ENCODE data around the gene LY9. TPM values are rescaled to one million over a fixed set of nuclear protein-coding genes. Genes with fewer than 3 reads are reported as not detected.

Gene LY9
- total and polyA plus RNA-seq, 2 of the 13 experiments (the other 11 are each of a cell fraction or from before 2014, with no cell fraction given), result not detected

GRCh38 chr1:160818207-160818937, 22.4 kb downstream of the LY9 start:
- TF ChIP-seq ZNF335 (CRISPR knock-in tag; IDR thresholded peaks at IDR 0.05) (no peak), THAP8 (CRISPR knock-in tag; IDR thresholded peaks at IDR 0.05; ENCODE audit: borderline replicate concordance) (no peak), ZNF557 (CRISPR knock-in tag; IDR thresholded peaks at IDR 0.05) (no peak)
- FAIRE-seq (no peak), ATAC-seq (peak; percentile 34; the same call in 1 of the 3 replicates), DNase-seq (ENCODE audit: low spot score) (no peak)
- Histone ChIP-seq H3K36me3 (replicated peaks in 1 of 2; ENCODE audit: control insufficient read depth in 1 of 2, insufficient read depth in 2 of 2, low read length in 2 of 2) (no peaks in the 10 kb centered on the region), H3K4me2 (ENCODE audit: low read depth, low read length) (no peak overlapping the region), H3K27ac (ENCODE audit: extremely low read length, insufficient read depth, low read length) (no peak overlapping the region), H2AFZ (ENCODE audit: low read length) (no peak overlapping the region), H3K27me3 (ENCODE audit: control insufficient read depth in 1 of 2, insufficient read depth in 2 of 2, low read length in 2 of 2) (peaks cover 2 to 3% of the 10 kb centered on the region in 2 experiments; a peak in 3 of 5 replicates), H3K4me1 (ENCODE audit: insufficient read depth, low read length) (no peaks in the 10 kb centered on the region), H3K4me3 (replicated peaks in 1 of 3; ENCODE audit: insufficient read depth in 1 of 3, low read depth in 2 of 3, low read length in 3 of 3) (no peak overlapping the region), H3K9me3 (ENCODE audit: low read length) (no peaks in the 10 kb centered on the region), H3K9ac (ENCODE audit: insufficient read depth, low read depth, low read length) (no peak overlapping the region), H3K79me2 (ENCODE audit: insufficient read depth, low read length) (no peaks in the 10 kb centered on the region), H4K20me1 (ENCODE audit: insufficient read depth, low read length) (no peaks in the 10 kb centered on the region)
- in situ Hi-C loops (cut with HindIII; ENCODE audit: extremely low pct_ligation_motif_present, low pct_unique_long_range_greater_than_20kb) (no loop called here), intact Hi-C loops (cut with micrococcal nuclease; ENCODE audit: unreplicated experiment) (no loop called here)
- ChIA-PET POLR2A (no interaction called here), CTCF (ENCODE audit: low intra/inter-chr PET ratio, low total read pairs) (no interaction called here)
- WGBS (ENCODE audit: low lambda C conversion rate), result 49% methylated on average over 9 of the region's 9 CpGs
- no TSS peak for BruUV-seq (replicated peaks)

DNA sequence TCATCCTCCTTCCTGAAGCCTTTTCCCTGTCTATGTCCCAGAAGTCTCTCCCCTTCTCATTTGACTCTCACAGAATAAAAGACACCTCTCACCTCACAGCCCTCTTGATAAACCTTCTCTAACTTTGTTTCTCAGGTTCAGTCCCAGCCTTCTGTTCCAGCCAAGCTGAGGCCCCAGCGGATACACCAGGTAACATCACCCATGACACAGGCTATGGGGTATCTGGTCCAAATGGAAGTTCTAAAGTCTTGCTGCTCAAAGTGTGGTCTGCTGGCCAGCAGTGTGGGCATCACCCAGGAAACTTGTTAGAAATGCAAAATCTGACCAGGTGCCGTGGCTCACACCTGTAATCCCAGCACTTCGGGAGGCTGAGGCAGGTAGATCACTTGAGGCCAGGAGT, 23.2 kb downstream of the LY9 start:
- Histone ChIP-seq H3K4me2 (ENCODE audit: low read depth, low read length) (no peak overlapping the region), H2AFZ (ENCODE audit: low read length) (no peak overlapping the region), H3K79me2 (ENCODE audit: insufficient read depth, low read length) (no peaks in the 10 kb centered on the region), H4K20me1 (ENCODE audit: insufficient read depth, low read length) (no peaks in the 10 kb centered on the region), H3K4me3 (replicated peaks in 1 of 3; ENCODE audit: insufficient read depth in 1 of 3, low read depth in 2 of 3, low read length in 3 of 3) (no peak overlapping the region), H3K9ac (ENCODE audit: insufficient read depth, low read depth, low read length) (no peak overlapping the region), H3K27me3 (ENCODE audit: control insufficient read depth in 1 of 2, insufficient read depth in 2 of 2, low read length in 2 of 2) (peaks cover 2 to 3% of the 10 kb centered on the region in 2 experiments; a peak in 3 of 5 replicates), H3K36me3 (replicated peaks in 1 of 2; ENCODE audit: control insufficient read depth in 1 of 2, insufficient read depth in 2 of 2, low read length in 2 of 2) (no peaks in the 10 kb centered on the region), H3K9me3 (ENCODE audit: low read length) (no peaks in the 10 kb centered on the region), H3K4me1 (ENCODE audit: insufficient read depth, low read length) (no peaks in the 10 kb centered on the region), H3K27ac (ENCODE audit: extremely low read length, insufficient read depth, low read length) (no peak overlapping the region)
- intact Hi-C loops (cut with micrococcal nuclease; ENCODE audit: unreplicated experiment) (no loop called here), in situ Hi-C loops (cut with HindIII; ENCODE audit: extremely low pct_ligation_motif_present, low pct_unique_long_range_greater_than_20kb) (no loop called here)
- CTCF ChIA-PET (ENCODE audit: low intra/inter-chr PET ratio, low total read pairs), result no interaction called here
- no peak for FAIRE-seq
- TF ChIP-seq, protein P1, sequence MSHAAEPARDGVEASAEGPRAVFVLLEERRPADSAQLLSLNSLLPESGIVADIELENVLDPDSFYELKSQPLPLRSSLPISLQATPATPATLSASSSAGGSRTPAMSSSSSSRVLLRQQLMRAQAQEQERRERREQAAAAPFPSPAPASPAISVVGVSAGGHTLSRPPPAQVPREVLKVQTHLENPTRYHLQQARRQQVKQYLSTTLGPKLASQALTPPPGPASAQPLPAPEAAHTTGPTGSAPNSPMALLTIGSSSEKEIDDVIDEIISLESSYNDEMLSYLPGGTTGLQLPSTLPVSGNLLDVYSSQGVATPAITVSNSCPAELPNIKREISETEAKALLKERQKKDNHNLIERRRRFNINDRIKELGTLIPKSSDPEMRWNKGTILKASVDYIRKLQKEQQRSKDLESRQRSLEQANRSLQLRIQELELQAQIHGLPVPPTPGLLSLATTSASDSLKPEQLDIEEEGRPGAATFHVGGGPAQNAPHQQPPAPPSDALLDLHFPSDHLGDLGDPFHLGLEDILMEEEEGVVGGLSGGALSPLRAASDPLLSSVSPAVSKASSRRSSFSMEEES (CRISPR knock-in tag; IDR thresholded peaks at IDR 0.05), result no peak
- no peak for ATAC-seq
- POLR2A ChIA-PET, result no interaction called here
- no peak for DNase-seq (ENCODE audit: low spot score)
- 0% methylated on average over 3 of the region's 3 CpGs for WGBS (ENCODE audit: low lambda C conversion rate)
- BruUV-seq (replicated peaks), result no TSS peak

All from HepG2 (cell line).